ENCODE results near the gene GSG1L.
"Not testable (repeated sequence)": the region's sequence is repeated elsewhere in the genome, so short reads cannot be mapped to it uniquely, and the experiment has no call there.

GSG1L gene

DNA sequence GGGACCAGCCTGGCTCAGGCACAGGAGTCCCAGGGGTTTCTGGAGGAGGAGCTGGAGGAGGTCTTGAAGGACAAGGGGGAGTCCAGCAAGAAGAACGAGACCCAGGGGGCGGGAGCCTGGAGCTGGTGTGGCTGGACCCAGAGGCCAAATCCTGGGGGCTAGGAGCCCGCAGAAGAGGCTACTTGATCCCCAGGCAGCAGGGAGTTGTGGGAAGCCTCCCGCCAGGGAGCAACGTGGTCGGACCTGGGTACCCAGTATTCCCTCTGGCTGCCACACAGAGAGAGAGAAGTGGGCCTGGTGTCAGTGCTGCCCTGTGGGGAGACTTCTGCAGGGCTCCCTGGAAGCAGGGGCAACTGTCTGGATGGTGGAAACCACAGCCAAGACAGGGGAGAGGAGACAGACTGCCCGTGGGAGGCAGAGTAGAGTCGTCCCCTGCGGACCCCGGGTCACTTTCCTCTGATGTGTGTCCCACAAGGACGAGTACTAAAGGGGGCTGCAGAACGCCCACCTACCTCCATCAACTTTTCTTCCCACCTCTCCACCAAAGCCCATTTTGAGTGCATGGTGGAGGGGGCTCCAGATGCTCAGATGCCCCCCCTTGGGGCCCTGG, 160.4 kb downstream of the GSG1L start:
- no peak for DNase-seq (ENCODE audit: low read depth)

DNA sequence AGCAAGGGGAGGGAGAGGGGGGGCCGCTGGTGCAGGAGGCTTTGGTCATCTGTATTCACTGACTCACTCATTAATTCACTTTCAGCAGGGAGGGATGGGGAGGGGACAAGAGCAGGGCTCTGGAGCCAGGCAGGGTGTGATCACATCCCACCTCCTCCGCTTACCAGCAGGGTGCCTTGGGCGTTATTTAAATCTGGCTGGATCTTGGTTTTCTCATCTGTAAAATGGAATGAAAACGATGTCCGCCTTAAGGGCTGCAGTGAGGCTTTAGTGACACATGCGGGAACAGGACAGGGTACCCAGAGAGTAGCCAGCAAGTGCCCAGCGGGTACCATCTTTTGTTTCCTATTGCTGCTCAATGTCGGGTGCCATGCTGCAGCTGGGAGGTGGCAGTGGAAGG, 161.0 kb downstream of the GSG1L start:
- no peak for DNase-seq (ENCODE audit: low read depth)

DNA sequence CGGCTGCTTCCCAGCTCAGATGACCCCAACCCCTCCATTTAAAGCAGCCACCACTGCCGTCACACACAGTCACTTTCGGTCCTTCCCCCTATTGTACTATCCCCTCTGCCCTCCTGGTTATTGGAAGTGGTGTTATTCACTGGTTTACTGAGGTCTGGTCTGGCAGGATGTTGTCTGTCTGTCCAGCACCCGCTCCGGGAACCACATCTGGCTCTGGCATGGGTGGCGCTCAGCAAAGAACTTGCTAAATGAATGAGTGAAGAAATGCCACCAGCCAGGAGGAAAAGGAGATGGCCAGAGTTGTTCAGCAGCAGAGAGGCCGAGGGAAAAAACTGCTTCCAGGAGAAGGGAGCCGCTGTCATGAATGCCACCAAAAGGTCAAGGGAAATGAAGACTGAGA, 161.6 kb downstream of the GSG1L start:
- DNase-seq (ENCODE audit: low read depth) = no peak

DNA sequence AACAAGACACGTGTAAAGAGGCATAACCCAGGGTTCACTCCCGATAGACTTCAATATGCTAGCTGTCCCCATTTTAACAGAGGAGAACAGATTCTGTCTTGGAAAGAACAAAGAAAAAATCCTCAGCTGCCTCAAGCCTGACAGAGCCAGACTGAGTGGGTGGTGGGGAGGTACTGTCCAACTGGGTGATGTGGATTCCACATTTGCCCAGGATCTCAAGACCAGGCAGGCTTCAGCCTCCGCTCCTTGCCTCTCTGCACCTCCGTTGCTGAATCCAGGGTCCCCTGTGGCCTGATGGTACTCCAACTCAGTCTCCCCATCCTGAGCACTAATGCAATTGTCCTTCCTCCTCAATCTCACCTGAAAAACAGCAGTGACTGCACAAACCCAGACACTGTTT, 163.8 kb downstream of the GSG1L start:
- DNase-seq (ENCODE audit: low read depth) = no peak

DNA sequence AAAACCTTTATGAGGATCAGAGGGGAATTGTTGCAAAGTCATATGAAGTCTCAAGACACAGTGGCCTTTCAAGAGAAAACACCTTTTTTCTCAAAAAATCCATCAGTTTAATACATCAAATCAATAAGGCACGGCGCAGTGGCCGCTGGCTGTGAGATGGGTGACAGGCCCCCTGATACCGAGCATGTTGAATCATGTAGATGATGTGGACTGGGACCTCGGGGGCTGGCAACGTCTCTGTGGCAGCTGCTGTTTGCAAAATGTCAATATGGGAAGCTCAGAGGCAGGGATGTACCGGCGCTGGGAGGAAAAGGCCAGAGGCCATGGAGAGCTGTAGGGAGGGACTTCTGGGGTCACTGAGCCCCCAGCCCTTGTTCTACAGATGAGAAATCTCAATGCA, 169.1 kb downstream of the GSG1L start:
- DNase-seq (ENCODE audit: low read depth) = no peak

DNA sequence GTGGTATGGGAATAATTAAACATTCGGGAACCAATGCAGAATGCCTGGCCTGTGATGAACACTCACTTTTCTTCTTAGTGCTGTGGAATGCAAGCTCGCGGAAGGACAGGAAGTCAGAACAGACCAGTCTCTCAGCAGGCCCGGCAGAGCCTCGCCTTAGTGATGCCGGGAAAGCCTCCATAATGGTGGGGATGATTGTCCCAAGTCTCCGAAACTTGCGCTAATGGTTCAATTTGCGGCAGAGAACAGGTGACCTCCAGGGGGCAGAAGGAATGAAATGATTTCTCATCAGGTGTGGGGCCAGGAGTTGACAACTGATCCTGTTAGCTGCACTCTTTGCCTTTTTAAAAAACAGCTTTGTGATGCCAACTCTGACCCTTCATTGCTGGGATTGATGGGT, 170.6 kb downstream of the GSG1L start:
- no peak for DNase-seq (ENCODE audit: low read depth)

DNA sequence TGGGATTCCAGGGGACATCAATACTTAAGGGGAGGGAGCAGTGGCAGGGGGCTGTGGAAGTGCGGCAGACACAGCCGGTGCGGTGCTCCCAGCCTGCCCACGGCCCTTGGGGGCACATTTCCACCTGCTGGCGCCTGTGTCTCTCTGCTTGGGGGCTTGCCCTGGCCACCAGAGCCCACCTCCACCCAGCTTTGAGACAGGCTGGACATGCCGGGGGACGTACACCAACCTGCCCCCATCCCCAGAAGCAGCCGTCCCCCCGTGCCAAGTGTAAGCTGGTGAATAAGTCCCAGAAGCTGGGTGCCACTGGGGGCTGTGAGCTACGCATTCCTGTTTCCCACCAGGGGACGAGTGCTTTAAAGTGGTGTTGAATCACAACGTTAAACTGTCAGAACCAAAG, 172.6 kb downstream of the GSG1L start:
- no peak for DNase-seq (ENCODE audit: low read depth)

DNA sequence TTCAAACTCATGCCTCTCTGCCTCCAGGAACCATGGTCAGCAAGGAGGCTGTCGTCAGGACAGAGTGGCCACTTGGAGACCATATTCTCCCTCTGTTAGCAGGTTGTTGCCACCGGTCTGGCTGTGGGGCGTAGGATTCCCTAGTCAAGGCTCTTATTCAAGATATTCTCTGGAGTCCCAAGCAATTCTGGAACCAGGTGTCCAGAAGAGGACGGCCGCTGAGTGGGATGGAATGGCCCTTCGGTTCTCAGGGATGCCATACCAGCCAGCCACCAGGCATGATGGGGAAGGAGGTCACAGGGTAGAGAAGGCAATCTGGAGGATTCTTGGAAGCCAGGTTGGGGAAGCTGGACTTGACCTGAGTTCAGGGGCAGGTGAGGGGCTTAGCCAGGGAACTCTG, 173.5 kb downstream of the GSG1L start:
- no peak for DNase-seq (ENCODE audit: low read depth)

DNA sequence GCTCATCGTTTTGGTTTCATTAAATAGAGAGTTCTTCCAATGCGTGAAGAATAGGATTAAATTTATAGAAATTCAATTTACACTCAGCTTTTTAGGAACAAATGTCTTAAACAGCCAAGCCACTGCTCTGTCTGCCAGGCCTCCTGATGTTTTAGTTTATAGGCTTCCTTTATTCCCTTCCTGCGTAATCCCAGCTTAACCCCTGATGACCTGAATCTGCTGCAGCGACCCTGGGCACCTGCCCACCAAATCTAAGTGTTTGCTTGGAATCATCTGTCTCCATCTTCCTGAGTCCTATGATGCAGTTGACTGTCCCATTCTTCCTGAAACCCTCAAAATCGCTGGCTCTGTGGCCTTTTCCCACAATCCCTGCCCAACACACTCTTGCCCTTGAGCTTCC, 179.9 kb downstream of the GSG1L start:
- DNase-seq (ENCODE audit: low read depth) = no peak

DNA sequence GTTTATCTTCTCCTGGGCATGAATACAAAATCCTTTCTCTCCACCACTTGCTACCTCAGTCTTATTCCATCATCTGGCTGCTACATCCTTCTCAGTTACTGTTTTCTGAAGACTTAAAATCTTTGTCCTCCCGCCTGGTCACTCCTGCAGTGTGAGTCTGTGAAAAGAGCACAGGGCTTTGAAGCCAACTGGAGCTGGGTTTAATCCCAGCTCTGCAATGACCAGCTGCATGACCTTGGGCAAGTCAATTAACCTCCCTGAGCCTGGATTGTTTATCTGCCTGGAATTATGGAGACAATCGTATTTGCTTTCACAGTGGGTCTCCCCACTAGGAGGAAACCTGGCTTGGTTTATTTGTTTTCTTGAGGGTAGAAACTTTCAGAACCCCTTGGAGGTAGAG, 183.2 kb downstream of the GSG1L start:
- DNase-seq (ENCODE audit: low read depth) = no peak

DNA sequence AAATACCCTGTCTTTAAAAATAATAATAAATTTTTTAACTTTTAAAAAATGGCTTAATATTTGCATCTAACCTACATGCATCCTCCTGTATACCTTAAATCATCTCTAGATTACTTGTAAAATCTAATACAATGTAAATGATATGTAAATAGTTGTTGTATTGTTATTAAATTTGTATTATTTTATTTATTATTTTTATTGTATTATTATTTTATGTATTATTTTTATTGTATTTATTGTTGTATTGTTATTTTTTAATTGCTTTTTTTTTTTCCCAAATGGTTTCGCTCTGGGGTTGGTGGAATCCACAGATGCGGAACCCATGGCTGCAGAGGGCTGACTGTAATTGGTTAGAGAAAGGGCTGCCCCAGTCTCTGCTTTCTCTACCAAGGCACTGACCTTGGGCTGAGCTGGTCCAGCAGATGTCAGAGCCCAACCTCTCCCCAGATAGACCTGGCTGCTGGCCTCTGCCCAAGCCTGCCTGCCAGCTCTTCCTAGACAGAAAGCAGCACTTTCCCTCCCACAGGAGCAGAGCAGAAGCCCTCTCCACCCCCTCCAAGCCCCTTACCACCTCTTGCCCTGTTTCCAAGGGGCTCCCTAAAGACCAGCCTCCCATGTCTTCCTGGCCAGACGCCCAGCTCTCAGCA, 183.8 kb downstream of the GSG1L start:
- DNase-seq (ENCODE audit: low read depth) = no peak

DNA sequence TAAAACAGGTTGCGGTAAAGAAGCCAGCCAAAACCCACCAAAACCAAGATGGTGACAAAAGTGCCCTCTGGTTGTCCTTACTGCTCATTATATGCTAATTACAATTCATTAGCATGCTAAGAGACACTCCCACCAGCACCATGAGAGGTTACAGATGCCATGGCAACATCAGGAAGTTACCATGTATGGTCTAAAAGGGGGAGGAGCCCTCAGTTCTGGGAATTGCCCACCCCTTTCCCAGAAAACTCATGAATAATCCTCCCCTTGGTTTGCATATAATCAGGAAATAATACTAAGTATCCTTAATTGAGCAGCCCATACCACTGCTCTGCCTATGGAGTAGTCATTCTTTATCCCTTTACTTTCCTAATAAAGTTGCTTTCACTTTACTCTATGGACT, 190.9 kb downstream of the GSG1L start:
- not testable (repeated sequence) for DNase-seq (ENCODE audit: low read depth)

DNA sequence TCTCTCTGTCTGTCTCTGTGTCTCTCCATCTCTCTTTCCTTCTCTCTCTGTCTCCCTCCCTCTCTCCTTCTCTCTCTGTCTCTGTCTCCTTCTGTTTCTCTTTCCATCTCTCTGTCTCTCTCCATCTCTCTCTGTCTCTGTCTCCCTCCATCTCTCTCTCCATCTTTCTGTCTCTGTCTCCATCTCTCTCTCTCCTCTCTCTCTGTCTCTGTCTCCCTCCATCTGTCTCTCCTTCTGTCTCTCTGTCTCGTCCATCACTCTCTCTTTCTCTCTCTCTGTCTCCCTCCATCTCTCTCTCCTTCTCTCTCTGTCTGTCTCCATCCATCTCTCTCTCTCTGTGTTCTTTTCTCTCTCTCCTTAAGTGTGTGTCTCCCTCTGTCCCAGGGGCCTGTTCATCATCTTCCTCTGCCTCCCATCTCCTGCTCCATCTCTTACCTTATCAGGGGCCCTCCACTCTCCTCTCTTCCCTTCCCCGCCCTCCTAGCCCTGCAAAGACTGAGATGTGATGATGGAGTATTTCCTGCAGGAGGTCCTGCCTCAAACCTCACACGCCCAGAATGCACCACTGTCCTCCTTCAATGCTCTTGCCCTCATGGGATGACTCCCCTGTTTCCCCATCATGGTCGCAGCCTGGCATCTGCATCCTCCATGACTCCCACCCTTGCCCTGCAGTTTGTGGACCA, 193.3 kb downstream of the GSG1L start:
- DNase-seq (ENCODE audit: low read depth) = no peak

DNA sequence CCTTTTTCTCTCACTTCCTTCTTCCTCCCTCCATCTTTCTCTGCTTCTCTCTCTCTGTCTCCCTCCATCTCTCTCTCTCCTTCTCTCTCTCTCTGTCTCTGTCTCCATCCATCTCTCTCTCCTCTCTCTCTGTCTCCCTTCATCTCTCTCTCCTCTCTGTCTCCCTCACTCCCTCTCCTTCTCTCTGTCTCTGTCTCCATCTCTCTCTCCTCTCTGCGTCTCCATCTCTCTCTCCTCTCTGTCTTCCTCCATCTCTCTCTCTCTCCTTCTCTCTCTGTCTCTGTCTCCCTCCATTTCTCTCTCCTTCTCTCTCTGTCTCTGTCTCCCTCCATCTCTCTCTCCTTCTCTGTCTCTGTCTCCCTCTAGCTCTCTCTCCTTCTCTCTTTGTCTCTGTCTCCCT, 194.1 kb downstream of the GSG1L start:
- no peak for DNase-seq (ENCODE audit: low read depth)

DNA sequence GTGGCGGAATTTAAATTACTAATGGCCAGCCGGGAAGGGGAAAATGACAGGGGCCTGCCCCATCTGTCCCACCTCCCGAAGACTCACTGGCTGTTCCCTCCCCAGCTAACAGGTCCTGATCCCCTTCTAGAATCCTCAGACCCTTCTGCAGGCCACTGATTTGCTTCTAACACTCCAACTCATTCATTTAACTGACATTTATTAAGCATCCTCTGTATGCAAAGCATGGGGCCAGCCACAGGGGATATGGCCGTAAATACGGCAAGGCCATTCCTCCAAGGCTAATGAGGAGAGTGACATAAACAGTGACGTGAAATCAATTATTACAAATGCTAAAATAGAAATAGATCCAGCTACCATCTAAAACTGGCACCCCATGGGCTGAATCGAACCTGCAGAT, 195.3 kb downstream of the GSG1L start:
- no peak for DNase-seq (ENCODE audit: low read depth)

DNA sequence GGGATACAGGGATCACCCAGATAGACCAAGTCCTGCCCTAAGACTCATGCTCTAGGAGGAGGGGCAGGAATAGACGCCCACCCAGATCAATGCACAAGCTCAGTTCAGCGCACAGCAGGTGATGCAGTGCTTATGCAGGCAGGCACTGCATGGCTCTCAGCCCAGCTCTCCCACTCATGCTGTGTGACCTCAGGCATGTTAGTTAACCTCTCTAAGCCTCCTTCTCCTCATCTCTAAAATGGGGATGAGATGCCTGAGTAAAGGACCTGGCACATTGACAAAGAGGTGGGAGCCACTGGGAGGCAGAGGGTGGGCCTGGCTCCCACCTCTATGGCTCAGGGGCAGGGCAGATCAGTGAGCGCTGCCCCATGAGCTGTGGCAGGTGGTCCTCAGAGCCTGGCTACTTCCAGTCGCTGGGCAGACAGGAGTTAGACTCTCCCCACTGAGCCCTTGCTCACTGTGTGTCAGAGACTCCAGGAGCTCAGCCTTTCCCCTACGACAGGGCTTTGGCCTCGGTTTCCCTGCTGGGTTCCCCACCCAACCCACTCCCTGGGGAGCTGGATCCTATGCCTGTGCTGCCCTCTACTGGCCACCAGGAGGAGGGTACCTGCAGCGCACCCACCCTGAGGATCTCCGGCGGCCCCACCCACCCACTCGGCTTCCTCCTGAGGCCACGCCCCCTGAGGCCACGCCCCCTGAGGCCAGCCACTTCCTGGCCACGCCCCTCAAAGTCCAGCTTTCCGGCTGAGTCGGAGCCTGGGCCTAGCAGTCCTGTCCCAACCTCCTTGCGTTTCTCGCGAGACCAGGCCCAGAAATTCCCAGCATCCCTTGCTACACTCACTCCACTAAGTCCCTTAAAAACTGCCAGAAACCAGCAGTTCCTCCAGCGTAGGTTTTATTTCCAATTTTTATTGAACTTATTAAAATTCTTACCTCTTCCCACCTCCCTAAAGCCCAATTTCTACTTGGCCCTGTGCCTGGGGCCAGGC, 196.1 kb downstream of the GSG1L start:
- peak; percentile 50 for DNase-seq (ENCODE audit: low read depth)

DNA sequence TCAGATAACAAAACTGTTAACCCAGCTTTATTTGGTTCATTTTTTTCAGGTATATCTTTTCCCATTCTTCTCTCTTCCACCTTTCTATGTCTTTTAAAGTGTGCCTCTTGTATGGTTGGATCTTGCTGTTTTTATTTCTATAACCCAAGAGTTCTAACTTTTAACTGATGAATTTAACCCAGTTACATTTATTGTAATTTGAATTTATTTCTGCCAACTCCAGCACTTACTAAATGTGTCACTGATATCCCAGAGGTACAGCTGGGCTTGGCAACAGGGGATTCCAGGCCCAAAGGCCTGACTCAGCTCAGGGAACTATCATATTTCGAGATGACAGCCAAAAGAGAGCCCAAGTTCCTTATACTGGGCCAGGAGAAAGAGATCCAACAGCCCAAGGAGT, 200.1 kb downstream of the GSG1L start:
- DNase-seq (ENCODE audit: low read depth) = no peak

DNA sequence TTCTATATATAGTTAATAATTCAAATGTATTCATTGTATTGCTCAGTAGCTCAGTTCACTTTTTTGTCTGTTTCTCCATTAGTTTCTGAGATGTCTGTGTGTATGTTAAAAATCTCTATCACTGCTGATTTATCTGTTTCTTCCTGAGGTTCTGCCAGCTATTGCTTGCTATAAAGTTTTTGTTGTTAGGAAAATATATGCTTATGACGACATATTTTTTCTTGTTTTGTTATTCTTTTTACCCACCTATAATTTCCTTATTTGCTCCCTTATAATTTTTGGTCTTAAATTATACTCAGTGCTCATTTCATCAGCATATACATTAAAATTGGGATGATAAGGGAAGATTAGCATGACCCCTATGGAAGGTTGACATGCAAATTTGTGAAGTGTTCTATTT, 200.6 kb downstream of the GSG1L start:
- no peak for DNase-seq (ENCODE audit: low read depth)

DNA sequence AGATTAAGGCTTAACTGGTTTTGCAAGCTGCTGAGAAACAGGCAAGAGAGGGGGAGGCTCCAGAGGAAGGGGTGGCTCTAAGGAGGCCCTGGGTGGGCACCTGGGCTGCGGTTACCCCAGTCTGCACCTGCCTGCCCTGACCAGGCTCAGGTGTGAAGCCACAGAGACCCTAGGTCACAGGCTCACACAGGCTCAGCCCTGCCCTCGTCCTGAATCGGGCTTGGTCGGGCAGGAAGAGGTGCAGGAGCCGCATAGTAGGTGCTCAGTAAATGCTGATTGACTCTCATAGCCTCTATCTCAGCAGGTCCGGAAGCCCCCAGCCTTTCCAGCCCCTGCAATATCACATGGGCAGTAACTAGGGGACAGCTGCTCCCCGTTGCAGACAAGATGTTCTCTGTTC, 203.4 kb downstream of the GSG1L start:
- no peak for DNase-seq (ENCODE audit: low read depth)

DNA sequence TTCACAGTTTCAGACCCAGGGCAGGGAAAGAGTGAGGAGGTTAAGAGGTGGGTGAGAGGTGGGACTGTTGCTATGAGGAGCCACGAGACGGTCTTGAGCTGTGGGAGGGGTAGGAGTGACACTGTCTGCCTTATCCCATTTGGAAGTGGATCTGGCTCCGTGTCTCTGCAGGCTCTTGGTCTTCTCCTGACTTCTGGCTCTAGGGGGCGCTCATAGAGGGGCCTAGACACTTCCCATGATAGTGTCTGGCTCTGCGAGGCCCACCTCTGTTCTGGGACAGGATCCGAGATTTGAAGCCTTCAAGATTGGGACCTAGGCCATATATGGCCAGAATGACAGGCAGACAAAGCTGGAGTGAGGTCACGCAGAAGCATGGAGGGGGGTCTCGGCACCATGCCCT, 204.5 kb downstream of the GSG1L start:
- no peak for DNase-seq (ENCODE audit: low read depth)

DNA sequence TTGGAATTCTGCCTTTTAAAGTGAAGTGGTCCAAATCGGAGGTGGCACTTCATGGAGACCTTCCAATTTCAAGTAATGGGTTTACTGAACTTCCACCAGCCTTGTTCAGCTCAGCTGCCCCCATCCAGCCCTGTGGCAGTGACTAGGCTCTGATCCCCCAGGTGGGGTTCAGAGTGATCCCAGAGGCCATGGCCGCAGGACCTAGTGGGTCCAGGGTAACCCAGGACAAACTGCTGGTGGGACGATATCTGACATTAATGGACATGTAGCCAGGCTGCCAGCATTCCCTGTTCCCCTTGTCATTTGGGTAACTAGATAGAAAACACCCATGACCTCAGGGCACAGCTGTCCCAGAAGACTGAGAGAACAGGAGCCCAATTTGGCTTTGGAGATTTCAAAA, 209.9 kb downstream of the GSG1L start:
- no peak for DNase-seq (ENCODE audit: low read depth)

DNA sequence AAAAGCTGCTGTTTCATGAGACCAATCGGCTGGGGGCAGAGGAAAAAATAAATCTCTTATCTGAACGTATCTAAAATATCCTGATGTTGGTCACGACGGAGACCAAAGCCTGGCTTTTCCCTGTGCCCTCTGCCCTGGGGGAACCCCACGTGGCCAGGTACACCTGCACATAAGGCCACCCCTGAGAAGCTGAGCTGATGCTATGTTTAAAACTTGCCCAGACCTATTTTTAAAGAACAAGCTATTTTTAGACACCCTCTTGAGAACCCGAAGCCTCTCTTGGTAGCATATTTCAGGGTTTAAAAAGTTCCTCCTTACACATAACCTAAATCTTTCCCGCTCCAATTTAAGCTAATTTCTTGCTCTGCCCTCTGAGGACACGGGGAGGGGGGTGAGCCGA, 210.4 kb downstream of the GSG1L start:
- no peak for DNase-seq (ENCODE audit: low read depth)

DNA sequence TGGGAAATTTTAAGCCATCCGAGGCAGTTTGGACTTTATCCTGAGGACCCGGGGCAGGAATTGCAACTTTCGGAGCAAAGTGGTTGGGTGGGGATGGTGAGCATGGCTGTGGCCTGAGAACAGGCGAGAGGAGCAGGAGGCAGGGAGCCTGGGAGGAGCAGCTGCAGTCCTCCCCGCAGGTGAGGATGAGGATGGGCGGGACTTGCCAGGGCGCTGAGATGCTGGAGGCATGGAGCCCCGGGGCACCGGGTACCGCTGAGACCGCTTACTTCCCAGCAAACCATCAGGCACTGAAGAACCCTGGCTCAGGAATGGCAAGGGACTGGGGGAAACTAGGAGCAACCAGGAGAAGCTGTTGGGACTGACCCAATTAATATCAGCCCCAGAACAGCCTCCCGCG, 210.8 kb downstream of the GSG1L start:
- no peak for DNase-seq (ENCODE audit: low read depth)

Measured in stimulated activated CD8-positive, alpha-beta memory T cell treated with anti-CD3 and anti-CD28 coated beads, Interleukin-7, amount 100 ng/mL, for 24 hours (primary cell).